ENCODE data around the gene SLAMF1.
"Not testable (repeated sequence)": the region's sequence is repeated elsewhere in the genome, so short reads cannot be mapped to it uniquely, and the experiment has no call there.

SLAMF1 gene

GRCh38 chr1:160646711-160647328, at the start of gene SLAMF1:
Gene SLAMF1, minus strand, starts transcription at chr1:160647044. Its CDS starts 99 bp downstream, at chr1:160646945.
- FAIRE-seq = no peak

GRCh38 chr1:160692390-160692789, 45.5 kb upstream of the SLAMF1 start:
- not testable (repeated sequence) for DNase-seq (ENCODE audit: low spot score); FAIRE-seq

More at GRCh38 chr1:160646711-160647328, at the start of gene SLAMF1:
- no peak for DNase-seq (ENCODE audit: low spot score)

- no peak for FAIRE-seq
- DNase-seq (ENCODE audit: low spot score) = no peak
Observed at GRCh38 chr1:160685266-160685665, 38.4 kb upstream of the SLAMF1 start.

DNA sequence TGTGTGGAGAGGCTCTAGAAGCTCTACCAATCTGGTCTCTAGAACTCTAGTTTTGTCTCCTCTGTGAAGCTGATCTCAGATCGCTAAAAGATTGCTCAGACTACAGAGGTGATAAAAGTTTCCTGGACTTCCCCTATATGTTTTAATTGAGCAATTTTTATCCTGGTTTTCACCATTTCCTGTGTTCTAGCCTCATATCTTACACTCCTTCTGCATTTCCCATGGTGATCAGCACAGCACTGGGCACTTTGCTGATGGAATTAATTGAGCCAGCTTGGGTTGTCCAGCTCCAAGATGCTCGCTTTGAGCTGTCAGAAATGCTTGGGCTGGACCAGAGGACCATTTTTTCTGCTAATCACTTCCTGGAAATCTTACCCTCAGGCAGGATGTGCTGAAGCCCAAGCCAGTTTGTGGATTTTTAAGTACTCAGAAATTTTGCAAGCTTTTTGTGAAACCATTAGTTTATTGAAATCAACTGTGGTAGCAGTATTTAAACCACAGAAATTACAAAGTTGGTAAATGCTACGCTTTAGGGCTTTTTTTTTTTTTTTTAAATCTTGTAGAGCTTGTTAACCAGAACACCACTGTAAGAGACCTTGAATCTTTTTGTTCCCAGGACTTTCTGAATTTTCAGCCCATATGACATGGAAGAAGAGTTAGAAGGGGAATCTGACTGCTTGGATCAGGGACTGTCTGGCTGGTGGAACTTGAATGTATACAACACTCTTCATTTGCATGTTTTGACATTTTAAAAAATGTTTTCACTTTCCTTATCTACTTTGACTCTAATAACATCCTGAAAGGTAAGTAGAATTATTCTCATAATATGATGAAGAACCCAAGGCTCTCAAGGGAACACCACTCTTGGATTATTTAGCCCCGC, 36.4 kb upstream of the SLAMF1 start:
- no peak for DNase-seq (ENCODE audit: low spot score)
- FAIRE-seq = no peak

DNA sequence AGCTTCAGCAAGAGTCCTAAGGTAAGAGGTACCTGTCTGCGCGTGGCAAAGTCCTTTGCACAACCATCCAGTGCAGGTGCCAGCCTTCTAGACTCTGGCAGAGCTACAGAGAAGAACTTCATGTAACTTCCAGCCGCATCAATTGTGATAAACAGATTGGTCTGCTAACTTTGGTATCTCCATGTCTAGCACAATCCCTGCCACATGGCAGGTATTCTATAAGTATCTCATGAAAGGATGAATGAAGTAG, 35.0 kb upstream of the SLAMF1 start:
- DNase-seq (ENCODE audit: low spot score) = no peak
- FAIRE-seq = no peak

GRCh38 chr1:160681066-160681890, 34.4 kb upstream of the SLAMF1 start:
- no peak for FAIRE-seq
- DNase-seq (ENCODE audit: low spot score) = peak; percentile 78

DNA sequence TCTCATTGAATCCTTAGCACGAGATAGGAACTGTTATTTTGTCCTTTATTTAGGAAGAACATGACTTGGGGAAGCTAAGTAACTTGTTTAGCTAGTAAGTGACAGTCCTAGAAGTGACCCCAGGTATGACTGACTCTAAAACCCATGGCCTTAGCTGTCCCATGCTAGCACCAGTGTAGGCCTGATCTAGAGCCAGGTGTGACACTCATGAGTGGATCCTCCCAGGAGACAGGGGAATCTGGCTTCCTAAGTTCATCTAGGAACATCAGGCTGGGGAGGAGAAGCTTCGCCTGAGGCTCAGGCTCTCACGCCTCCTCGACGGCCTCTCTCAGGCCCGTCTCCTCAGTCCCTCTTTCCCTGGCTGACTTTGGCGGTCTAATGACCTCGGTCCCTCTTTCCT, 33.6 kb upstream of the SLAMF1 start:
- FAIRE-seq = no peak
- no peak for DNase-seq (ENCODE audit: low spot score)

DNA sequence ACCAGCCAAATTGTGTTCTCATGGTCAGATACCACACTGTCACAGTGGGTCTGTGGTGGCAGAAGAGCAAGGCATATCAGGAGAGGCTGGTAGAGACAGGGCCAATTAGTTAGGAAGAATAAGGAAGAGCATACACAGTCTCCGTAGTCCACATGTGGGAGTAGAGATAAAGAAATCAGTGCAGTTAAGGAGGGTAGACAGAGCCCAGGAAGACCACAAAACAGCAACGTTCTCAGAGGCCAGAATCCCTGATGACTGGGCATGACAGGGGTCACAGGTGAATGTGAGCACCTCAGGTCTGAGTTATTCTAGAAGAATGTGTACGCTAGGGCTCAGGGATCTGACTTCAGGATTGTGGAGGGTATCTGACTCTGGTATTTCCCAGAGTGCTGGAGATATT, 33.0 kb upstream of the SLAMF1 start:
- FAIRE-seq (no peak), DNase-seq (ENCODE audit: low spot score) (no peak)

DNA sequence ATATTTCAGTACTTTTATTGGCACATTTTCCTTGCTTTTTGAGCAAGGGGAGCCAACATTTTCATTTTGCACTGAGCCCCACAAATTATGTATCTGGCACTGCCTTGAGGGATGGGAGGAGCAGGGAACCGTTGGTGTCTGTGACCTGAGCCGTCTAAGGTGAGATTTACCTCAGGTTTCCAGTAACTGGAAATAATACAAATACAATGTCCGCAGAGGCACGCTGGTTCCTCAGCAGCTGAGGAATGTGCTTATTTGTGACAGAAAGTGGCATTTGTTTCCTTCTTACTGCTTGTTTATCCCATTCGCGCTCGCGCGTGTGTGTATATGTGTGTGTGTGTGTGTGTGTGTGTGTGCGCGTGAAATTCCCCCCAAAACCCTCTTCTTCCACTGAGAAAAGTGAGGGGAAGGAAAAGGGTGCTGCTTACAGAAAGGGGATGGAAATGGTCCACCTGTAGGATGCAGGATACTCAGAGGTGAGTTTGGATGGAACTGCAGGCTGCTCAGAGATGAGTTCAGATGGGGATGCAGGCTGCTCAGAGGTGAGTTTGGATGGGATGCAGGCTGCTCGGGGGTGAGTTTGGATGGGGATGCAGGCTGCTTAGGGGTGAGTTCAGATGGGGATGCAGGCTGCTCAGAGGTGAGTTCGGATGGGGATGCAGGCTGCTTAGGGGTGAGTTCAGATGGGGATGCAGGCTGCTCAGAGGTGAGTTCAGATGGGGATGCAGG, 30.2 kb upstream of the SLAMF1 start:
- peak; percentile 40 for FAIRE-seq
- DNase-seq (ENCODE audit: low spot score) = no peak

- no peak for FAIRE-seq
- DNase-seq (ENCODE audit: low spot score) = peak; percentile 69
Observed at GRCh38 chr1:160675641-160676410, 29.0 kb upstream of the SLAMF1 start.

DNA sequence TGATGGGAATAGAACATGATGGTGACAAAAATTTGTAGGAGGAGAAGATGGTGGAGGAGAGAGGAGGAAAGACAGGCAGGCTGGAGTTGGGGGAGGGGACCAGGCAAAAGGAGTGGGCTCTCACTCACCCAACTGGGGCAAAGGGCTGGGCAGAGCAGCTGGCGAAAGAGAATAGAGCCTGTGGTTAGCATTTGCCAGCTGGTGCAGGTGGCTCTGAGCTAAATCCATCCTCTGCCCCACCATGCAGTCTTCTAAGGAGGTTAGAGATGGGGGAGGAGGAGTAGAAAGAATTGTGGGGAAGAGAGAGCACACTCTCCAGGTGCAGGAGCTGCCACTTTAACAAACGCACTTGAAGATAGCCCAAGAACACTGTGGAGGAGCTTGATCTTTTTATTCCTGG, 27.6 kb upstream of the SLAMF1 start:
- DNase-seq (ENCODE audit: low spot score) (no peak), FAIRE-seq (no peak)

DNA sequence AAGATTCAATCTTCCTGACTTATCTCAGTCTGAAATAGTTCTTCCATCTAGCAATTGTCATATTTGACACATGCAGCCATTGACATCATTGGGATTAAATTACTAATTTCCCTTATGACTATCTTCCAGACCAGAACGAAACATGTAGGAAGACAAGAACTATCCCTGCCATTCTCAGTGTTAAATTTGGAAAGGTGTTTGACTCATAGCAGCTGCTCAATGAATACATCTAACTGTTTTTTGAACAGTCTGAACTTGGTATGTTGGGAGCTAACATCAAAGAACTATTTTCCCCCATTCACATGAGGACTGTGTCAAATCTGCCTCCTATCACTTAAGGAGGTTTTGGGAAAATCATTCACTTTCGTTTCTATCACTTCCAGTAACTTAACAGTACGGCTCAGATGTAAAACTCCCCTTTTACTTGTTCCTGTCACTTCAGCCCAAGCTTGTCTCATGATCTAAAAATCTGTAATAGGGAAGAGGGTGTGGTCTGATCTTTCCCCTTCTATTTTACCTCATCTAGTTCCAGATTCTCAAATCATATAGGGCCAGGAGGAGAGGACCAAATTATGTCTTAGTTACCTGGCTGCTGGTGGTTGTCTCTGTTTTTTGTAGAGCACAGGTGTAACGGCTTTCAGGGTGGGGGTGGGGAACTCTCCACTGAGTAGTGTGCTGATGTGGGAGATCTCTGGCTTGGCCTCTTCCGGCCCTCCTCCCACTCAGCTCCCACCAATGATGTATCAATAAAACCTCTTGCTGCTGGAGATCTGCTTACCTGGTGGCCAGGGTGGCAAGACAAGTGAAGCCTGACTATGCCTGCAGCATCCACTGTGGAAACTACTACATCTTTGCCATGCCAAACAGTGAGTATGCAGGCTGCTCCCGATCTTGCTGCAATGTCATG, 26.2 kb upstream of the SLAMF1 start:
- no peak for FAIRE-seq
- no peak for DNase-seq (ENCODE audit: low spot score)

GRCh38 chr1:160671603-160672517, 25.0 kb upstream of the SLAMF1 start:
- FAIRE-seq = no peak

GRCh38 chr1:160670701-160671100, 23.9 kb upstream of the SLAMF1 start:
- DNase-seq (ENCODE audit: low spot score) (no peak), FAIRE-seq (no peak)

More at GRCh38 chr1:160671603-160672517, 25.0 kb upstream of the SLAMF1 start:
- no peak for DNase-seq (ENCODE audit: low spot score)

GRCh38 chr1:160669802-160670201, 23.0 kb upstream of the SLAMF1 start:
- no peak for DNase-seq (ENCODE audit: low spot score)
- no peak for FAIRE-seq

GRCh38 chr1:160669276-160669675, 22.4 kb upstream of the SLAMF1 start:
- DNase-seq (ENCODE audit: low spot score) = no peak
- no peak for FAIRE-seq

- no peak for FAIRE-seq
- no peak for DNase-seq (ENCODE audit: low spot score)
Observed at GRCh38 chr1:160667896-160668295, 21.1 kb upstream of the SLAMF1 start.

- DNase-seq (ENCODE audit: low spot score) (no peak), FAIRE-seq (no peak)
Observed at GRCh38 chr1:160666079-160666442, 19.2 kb upstream of the SLAMF1 start.
